ENCODE results near the gene GLRX5.
A peak's percentile ranks its signal among the peaks of the same experiment; 100 is the strongest.

Gene GLRX5

DNA sequence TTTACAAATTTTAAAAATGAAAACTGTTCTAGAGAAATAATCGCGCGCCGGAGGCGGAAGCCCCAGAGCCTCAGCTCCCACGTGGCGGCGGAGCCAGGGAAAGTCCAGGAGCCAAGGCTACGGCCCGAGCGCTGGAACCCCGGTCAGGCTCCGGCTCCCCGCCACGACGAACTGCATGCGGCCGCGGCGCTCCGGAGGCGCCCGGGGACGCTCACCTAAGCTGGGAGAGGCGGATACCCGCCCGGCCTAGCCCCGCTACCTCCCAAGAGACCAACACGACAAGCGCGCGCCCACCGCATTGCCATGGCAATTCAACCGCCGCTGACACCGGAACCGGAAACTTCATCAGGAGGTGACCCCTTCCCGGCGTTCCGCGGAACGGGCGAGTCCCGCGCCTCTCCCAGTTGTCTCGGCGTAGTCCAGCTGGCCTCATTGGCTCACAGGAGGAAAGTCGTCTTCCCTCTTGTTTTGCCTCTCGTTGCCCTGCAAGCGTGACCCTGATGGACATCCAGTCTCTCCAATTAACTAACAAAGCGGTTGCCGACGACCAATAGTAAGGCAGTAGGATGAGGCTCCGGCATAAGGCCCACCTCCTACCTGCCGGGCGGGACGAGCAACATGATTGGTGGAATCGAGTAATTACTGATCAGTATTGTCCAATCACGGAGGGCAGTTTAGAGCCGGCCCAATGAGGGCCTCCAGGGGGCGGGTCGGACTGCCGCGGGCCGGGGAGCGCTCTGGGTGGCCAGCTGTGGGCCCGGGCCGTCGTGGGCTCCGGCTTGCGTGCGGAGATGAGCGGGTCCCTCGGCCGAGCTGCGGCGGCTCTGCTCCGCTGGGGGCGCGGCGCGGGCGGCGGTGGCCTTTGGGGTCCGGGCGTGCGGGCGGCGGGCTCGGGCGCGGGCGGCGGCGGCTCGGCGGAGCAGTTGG is at the start of gene GLRX5:
GLRX5 (plus strand) TSS at position 752 of the 927 bp plus-strand sequence; CDS start at position 792, 40 bp downstream.
- DNase-seq (ENCODE audit: low read depth), result peak; percentile 93

DNA sequence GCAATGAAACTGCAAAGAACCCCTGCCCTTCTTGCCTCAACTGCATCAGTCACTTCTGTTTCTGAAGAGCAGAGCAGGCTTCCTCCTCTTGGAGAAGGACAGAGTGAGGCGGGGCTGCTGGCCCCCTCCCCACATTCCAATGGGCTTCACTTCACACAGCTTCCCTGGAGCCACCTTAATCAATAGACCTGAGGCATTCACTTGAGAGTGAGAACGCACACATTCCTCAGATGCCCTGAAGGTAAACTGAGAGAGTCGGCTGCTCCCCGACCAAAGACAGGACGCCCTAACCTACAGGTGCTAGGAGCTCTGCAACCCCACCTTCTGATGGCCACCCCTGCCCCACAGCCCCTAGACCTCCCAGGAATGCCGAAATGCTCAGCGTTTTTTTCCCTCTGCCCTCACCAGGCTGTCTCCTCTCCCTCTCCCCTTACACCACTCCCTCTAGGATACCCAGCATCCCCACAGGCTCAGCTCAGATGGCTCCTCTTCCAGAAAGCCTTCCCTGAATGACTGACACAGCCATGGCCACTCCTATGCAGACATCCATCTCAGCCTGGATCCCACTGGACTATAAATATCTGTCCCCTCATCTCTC is 49.5 kb upstream of the GLRX5 start:
- no peak for DNase-seq (ENCODE audit: low read depth)

DNA sequence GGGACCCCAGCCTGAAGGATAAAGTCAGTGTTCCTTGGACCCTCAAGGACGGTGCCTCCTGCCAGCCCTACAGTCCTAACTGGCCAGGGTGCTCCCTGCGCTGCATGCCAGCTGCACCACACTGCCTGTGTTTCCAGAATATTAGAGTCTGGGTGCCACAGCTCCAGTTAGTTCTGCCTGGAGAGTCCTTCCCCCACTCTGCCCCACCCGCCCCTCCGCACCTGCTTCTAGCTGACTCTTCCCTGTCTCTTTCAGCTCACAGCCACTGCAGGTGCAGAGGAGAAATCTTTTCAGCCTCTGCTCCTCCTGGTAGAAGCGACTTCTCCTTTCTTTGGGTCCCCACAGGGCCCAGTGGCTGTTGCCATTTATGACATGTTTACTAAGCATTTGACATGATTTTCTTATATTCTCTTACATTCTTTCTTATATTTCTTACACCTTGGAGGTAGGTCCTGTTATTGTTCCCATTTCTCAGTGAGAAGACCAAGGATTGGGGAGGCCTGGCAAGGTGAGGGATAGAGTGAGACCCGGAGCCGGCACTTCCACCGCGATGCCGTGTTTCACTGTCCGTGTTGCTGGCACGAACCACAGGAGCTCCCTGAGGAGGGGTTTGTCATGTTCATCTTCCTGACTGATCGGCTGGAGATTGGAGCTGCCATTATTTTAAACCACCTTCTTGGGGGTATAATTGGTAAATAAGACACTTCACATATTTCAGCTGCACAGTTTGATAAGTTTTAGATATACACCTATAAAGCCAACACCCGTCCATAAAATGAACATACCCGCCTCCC is 47.8 kb upstream of the GLRX5 start:
- no peak for DNase-seq (ENCODE audit: low read depth)

- DNase-seq (ENCODE audit: low read depth), result no peak
These were observed 47.2 kb upstream of the GLRX5 start for GRCh38 chr14:95487669-95488084.

- no peak for DNase-seq (ENCODE audit: low read depth)
These were observed 46.3 kb upstream of the GLRX5 start for GRCh38 chr14:95488376-95489213.

DNA sequence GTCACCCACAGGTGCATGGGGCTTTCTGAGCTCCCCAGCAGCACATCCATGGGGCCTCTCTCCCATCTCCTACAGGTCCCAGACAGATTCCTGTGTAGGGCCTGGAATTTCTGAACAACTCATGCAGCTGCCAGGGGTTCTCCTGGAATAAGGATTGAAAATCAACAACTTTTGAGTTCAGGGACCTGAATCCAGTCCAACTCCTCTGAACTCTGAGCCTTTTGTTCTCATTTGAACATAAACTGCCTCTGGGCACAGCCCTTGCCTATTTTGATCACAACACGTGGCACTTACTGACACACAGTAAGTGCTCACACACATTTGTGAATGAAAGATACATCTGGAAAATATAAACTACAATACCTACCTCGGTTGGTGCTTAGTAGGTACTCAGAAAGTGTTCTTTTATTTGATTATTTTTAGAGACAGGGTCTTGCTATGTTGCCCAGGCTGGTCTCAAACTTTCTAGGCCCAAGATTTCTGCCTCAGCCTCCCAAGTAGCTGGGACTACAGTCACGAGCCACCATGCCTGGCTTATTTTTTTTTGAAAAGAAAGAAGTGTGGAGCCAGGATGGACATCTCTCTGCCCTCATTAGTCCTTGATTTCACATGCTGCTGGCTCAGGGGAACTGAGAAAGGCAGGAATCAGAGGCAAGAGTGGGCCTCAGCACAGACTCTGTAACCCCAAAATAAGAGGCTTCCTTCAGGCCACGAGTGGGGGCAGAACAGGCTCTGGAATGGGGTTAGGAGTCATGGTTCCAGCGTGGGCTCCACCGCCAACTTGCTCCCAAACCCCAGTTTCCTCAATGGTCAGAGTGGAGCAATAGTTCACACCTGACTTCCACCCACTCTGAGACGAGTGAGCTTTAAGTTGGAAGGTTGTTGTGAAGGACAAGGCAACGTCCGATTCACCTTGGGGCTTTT is 45.4 kb upstream of the GLRX5 start:
- DNase-seq (ENCODE audit: low read depth), result no peak

GRCh38 chr14:95490138-95490509 is 44.7 kb upstream of the GLRX5 start:
- DNase-seq (ENCODE audit: low read depth), result no peak

DNA sequence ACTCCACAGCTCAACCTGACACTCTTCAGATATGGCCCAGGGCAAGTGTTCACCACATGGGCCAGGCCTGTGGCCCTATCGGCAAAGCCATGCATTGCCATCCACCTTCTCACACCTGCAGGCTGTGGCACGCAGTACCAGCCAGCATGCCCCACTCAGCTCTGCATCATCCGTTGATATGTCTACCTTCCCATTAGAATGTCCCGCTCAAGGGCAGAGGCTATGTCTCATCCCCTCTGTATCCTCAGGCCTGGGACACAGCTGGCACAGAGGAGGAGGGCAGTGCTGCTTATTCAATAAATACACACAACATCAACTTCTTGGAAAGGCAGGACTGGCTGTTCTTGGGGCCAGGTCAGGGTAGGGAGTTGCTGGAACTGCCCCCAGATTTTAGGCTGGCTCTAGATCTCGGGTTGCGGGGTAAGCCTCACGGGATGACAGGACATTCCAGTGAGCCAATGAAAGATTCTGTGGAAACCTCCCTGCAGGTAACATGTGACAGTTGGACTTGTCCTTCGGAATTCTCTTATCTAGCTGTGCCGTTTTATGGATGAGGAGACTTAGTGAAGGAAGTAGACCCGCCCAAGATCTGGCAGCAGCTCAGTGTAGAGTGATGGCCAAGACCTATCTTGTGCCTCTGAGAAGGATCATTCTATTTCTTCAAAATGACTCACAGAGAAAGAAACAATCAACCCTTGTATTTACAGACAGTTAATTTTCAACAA is 44.0 kb upstream of the GLRX5 start:
- no peak for DNase-seq (ENCODE audit: low read depth)

GRCh38 chr14:95491936-95492608 is 42.8 kb upstream of the GLRX5 start:
- no peak for DNase-seq (ENCODE audit: low read depth)

DNA sequence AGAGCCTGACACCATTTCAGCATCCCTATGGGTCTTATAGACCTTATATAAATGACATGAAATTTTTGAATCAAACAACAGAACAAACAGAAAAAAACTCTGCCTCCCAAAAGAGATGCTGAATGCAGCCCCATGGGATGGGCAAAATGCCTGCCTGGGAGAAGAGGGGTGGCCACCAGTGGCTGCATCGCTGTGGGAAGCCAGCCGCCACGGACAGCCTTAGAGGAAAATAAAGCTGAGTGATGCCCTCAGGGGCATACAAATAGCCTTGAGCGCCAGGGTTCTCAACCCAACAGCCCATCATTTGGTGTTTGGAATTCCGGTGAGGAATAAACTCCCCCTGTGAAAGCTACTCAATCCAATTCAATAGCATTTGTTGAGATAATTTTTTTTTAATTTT is 41.3 kb upstream of the GLRX5 start:
- DNase-seq (ENCODE audit: low read depth), result no peak

GRCh38 chr14:95493976-95494375 is 40.9 kb upstream of the GLRX5 start:
- DNase-seq (ENCODE audit: low read depth), result no peak

DNA sequence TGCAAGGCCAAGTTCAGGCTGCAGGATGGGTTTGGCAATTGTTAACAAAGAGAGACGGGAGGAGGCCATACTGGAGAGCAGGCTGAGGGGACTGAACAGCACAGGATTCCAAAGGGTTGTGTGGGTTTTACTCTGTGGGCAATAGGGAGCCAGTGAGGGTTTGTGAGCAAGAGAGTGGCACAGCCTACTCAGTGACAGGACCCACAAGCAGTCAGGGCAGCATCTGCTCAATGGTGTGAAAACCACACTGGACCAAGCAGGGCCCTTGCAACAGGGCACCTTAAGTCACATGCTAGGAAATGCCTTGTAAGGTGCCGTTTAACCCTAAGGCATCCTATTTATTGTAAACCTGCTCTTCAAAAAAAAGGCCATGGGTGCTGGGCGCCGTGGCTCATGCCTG is 40.4 kb upstream of the GLRX5 start:
- no peak for DNase-seq (ENCODE audit: low read depth)

DNA sequence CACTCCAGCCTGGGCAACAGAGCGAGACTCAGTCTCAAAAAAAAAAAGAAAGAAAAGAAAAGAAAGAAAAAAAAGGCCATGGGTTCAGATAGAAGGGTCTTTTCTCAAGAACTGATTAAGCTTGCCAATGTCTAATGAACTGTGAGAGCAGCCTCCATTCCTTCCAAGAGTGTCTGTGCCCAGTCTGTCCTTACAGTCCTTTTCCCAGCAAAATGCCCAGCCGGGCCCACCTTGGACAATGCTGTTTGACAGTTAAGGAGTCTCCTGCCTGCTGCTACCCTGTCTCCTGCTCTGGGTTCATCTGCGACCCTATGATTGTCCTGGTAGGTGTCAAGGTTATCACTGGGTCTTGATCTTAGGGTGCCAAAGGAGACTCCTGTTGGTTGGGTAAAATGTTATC is 39.8 kb upstream of the GLRX5 start:
- DNase-seq (ENCODE audit: low read depth), result no peak

GRCh38 chr14:95495538-95496025 is 39.3 kb upstream of the GLRX5 start:
- no peak for DNase-seq (ENCODE audit: low read depth)

- no peak for DNase-seq (ENCODE audit: low read depth)
These were observed 38.7 kb upstream of the GLRX5 start for GRCh38 chr14:95496111-95496681.

- DNase-seq (ENCODE audit: low read depth), result no peak
These were observed 38.1 kb upstream of the GLRX5 start for GRCh38 chr14:95496690-95497259.

DNA sequence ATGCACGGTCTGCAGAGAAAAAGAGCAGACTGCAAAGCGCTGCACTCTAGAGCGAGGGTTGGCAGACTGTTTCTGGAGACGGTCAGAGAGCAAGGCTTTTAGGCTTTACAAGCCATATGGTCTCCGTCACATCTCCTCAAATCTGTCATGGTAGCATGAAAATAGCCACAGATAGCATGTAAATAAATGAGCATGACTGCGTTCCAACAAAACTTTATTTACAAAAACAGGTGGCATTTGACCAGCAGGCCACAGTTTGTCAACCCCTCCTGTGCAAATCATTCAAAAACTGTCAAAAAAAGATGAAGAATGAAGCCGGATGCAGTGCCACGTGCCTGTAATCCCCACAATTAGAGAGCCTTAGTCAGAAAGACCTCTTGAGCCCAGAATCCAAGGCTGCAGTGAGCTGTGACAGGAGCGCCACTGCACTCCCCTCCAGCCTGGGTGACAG is 37.3 kb upstream of the GLRX5 start:
- DNase-seq (ENCODE audit: low read depth), result no peak

DNA sequence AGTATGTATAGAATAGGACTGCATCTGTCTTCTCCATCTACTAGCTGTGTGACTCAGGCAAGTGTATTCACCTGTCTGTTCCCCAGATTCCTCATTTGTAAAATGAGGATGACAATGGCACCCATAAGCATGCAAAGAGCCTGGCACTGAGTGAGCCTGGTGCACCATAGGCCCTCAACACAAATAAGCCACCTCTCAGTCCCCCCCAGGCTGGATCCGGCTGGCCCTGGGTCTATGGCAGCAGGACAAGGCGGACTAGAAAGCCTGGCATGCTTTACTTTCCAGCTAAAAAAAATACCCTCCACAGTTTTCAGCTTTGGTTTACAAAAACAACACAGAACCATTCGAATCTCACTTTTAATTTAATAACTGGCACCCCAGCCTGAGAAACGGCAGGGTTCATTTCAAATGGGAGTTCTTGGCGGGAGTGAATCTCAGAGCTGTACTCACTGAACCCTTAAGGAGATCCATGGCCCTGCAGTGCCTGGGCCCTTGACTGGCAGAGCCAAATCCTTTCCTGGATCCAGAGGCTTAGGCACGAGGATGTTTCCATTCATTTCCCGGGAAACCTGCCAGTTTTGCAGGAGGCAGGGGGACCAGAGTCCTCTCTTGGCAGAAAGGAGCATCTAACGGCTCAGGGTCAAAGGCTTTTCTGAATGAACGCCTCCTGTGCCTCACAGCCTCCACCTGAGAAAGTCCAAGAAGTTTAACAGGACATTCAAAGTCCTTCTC is 36.1 kb upstream of the GLRX5 start:
- DNase-seq (ENCODE audit: low read depth), result no peak
